PC-3 (cell line): ENCODE data around the gene MICB. TPM values are rescaled to one million over a fixed set of nuclear protein-coding genes. Genes with fewer than 3 reads are reported as not detected.
"Not testable (repeated sequence)": the region's sequence is repeated elsewhere in the genome, so short reads cannot be mapped to it uniquely, and the experiment has no call there.

Source experiments
- ATAC-seq: fragments of 200-7000 bp; cut with Tn5 transposase; 2 replicates; pipeline ENCODE4 v1.9.1; 2020; ENCODE audit warnings: mild to moderate bottlenecking, moderate library complexity
- BruUV-seq: library from RNA; stranded (reverse); fragments of 400-500 nt; replicated peaks from 2 replicates; lab custom pipeline; 2021; lab: Mats Ljungman, UMichigan
- CTCF ChIA-PET: fragments of 300-600 bp; sonication (Branson Sonifier 250); formaldehyde crosslinking; loops from one replicate; lab custom pipeline; 2022; ENCODE audit warnings: antibody characterized with exemption; lab: Charles Lee
- POLR2A ChIA-PET: fragments of 300-600 bp; sonication (Branson Sonifier 250); formaldehyde crosslinking; loops from one replicate; lab custom pipeline; 2022; ENCODE audit warnings: antibody characterized with exemption; ENCODE audit not compliant: unreplicated experiment; lab: Charles Lee
- DNase-seq: peaks from one replicate; pipeline ENCODE4 v3.0.0-alpha.2; 2015
- H2AFZ ChIP-seq: fragments of 300-600 bp; sonication (generic); 2 replicates; pipeline ENCODE4 v1.6.0; 2016; ENCODE audit warnings: antibody characterized with exemption, low read length
- H3F3A ChIP-seq: fragments of 300-600 bp; sonication (generic); one replicate; pipeline ENCODE4 v1.6.0; 2017; ENCODE audit warnings: antibody characterized with exemption, low read length, control low read depth, mild to moderate bottlenecking; ENCODE audit not compliant: unreplicated experiment
- H3K27ac ChIP-seq: fragments of 300-600 bp; sonication (generic); 2 replicates; pipeline ENCODE4 v1.5.1; 2016; ENCODE audit warnings: mild to moderate bottlenecking, low read length
- H3K27me3 ChIP-seq: fragments of 300-600 bp; sonication (generic); 2 replicates; pipeline ENCODE4 v1.6.1; 2016; ENCODE audit warnings: low read length, mixed read lengths
- H3K36me3 ChIP-seq: fragments of 300-600 bp; sonication (generic); 2 replicates; pipeline ENCODE4 v1.6.1; 2016; ENCODE audit warnings: low read depth, mixed run types, low read length, mixed read lengths
- H3K4me1 ChIP-seq: fragments of 300-600 bp; sonication (generic); 2 replicates; pipeline ENCODE4 v1.5.1; 2016; ENCODE audit warnings: low read length; ENCODE audit not compliant: insufficient read depth
- H3K4me2 ChIP-seq: fragments of 300-600 bp; sonication (generic); 2 replicates; pipeline ENCODE4 v1.6.0; 2016; ENCODE audit warnings: low read length
- H3K4me3 ChIP-seq: fragments of 300-600 bp; sonication (generic); 2 replicates; pipeline ENCODE4 v1.5.1; 2016; ENCODE audit warnings: mild to moderate bottlenecking, low read length, mixed read lengths
- H3K79me2 ChIP-seq: fragments of 300-600 bp; sonication (generic); 2 replicates; pipeline ENCODE4 v1.6.1; 2017; ENCODE audit warnings: low read length, mixed read lengths
- H3K9ac ChIP-seq: fragments of 300-600 bp; sonication (generic); 2 replicates; pipeline ENCODE4 v1.6.0; 2016; ENCODE audit warnings: mild to moderate bottlenecking, low read length
- H3K9me2 ChIP-seq: fragments of 300-600 bp; sonication (generic); replicated peaks from 2 replicates; pipeline ENCODE4 v1.6.1; 2016; ENCODE audit warnings: mixed run types, low read length, mixed read lengths
- H3K9me3 ChIP-seq: fragments of 300-600 bp; sonication (generic); 2 replicates; pipeline ENCODE4 v1.6.1; 2016; ENCODE audit warnings: low read length, mixed read lengths
- H4K20me1 ChIP-seq: fragments of 300-600 bp; sonication (generic); 2 replicates; pipeline ENCODE4 v1.6.1; 2016; ENCODE audit warnings: low read length, mixed read lengths
- EZH2 ChIP-seq: fragments of 300-600 bp; sonication (generic); IDR thresholded peaks from one replicate; pipeline ENCODE4 v1.6.1; 2017; ENCODE audit warnings: antibody characterized with exemption, mild to moderate bottlenecking, low read length; ENCODE audit not compliant: unreplicated experiment
- EZH2phosphoT487 ChIP-seq: fragments of 300-600 bp; sonication (generic); IDR thresholded peaks from 2 replicates; pipeline ENCODE4 v1.6.1; 2018; ENCODE audit warnings: mild to moderate bottlenecking, antibody characterized with exemption, low read length, borderline replicate concordance
- intact Hi-C: fragments of 100-400 bp; cut with micrococcal nuclease; formaldehyde crosslinking; loops from 2 replicates; pipeline ENCODE4 v1.9.0; 2023
- total RNA-seq: library from RNA; depleted of rRNA; stranded (reverse); fragments of >200 nt; gene quantifications from 2 replicates; pipeline ENCODE4 v1.2.3, GENCODE V29; 2014
- TF ChIP-seq, protein P1 (sequence below): fragments of 300-600 bp; sonication (generic); conservative IDR thresholded peaks from 2 replicates; pipeline ENCODE4 v1.5.1; 2017; ENCODE audit warnings: antibody characterized with exemption, low read depth, mild to moderate bottlenecking, low read length

The MICB gene
- total RNA-seq, 1 experiment from 2014 or later = 25.6 TPM

DNA sequence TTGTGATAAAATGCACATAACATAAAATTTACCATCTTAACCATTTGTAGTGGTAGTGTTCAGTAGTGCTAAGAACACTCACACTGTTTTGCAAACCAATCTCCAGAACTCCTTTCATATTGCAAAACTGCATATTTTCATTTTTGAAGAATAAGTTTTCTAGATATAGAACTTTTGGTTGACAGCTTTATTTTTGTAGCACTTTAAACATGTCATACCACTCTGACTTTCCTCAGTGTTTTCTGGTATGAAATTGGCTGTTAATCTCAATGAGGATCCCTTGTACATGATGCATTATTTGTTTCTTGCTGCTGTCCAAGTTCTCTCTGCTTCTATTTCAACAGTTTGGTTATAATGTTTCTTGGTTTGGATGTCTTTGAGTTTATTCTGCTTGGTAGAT, 45.1 kb upstream of the MICB start:
- no peaks in the 10 kb centered on the region for H4K20me1 ChIP-seq
- no peaks in the 10 kb centered on the region for H3K79me2 ChIP-seq
- no peak overlapping the region for H3K9ac ChIP-seq
- H3K27me3 ChIP-seq = peaks cover 15% of the 10 kb centered on the region
- ChIA-PET CTCF (no interaction called here), POLR2A (no interaction called here)
- H3K36me3 ChIP-seq = no peaks in the 10 kb centered on the region
- no peaks in the 10 kb centered on the region for H3K9me3 ChIP-seq
- no peaks in the 10 kb centered on the region for H3K4me1 ChIP-seq
- intact Hi-C loops = no loop called here
- BruUV-seq = no TSS peak
- TF ChIP-seq EZH2 (no peak), EZH2phosphoT487 (no peak)
- TF ChIP-seq, protein P1, sequence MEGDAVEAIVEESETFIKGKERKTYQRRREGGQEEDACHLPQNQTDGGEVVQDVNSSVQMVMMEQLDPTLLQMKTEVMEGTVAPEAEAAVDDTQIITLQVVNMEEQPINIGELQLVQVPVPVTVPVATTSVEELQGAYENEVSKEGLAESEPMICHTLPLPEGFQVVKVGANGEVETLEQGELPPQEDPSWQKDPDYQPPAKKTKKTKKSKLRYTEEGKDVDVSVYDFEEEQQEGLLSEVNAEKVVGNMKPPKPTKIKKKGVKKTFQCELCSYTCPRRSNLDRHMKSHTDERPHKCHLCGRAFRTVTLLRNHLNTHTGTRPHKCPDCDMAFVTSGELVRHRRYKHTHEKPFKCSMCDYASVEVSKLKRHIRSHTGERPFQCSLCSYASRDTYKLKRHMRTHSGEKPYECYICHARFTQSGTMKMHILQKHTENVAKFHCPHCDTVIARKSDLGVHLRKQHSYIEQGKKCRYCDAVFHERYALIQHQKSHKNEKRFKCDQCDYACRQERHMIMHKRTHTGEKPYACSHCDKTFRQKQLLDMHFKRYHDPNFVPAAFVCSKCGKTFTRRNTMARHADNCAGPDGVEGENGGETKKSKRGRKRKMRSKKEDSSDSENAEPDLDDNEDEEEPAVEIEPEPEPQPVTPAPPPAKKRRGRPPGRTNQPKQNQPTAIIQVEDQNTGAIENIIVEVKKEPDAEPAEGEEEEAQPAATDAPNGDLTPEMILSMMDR = no peak
- DNase-seq (no peak), ATAC-seq (no peak)
- H3K4me2 ChIP-seq = no peak overlapping the region
- H3K4me3 ChIP-seq = no peak overlapping the region
- H3K9me2 ChIP-seq = no peaks in the 10 kb centered on the region
- no peak overlapping the region for H2AFZ ChIP-seq
- H3F3A ChIP-seq = no peaks in the 10 kb centered on the region
- no peak overlapping the region for H3K27ac ChIP-seq

DNA sequence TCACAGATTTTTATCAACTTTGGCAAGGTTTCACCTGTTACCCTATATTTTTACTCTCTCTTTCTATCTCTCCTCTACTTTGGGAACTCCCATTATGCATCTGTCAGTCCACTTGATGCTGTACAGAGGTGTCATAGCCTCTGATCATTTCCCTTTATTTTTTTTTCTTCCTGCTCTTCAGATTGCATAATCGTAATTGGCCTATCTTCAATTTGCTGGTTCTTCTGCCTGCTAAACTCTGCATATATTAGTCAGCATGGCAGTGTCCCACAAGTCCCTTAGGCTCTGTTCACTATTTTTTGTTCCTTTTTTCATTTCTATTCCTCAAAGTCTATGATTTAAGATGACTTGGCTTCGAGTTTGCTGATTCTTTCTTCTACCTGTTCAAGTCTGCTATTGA, 44.7 kb upstream of the MICB start:
- Histone ChIP-seq H3K9ac (no peak overlapping the region), H3K9me2 (no peaks in the 10 kb centered on the region), H3K9me3 (no peaks in the 10 kb centered on the region), H3K4me2 (no peak overlapping the region), H3K79me2 (no peaks in the 10 kb centered on the region), H2AFZ (no peak overlapping the region), H3K4me1 (no peaks in the 10 kb centered on the region), H3K36me3 (no peaks in the 10 kb centered on the region), H3K4me3 (no peak overlapping the region), H3K27me3 (peaks cover 15% of the 10 kb centered on the region), H4K20me1 (no peaks in the 10 kb centered on the region), H3K27ac (no peak overlapping the region), H3F3A (no peaks in the 10 kb centered on the region)
- BruUV-seq = no TSS peak
- ATAC-seq (no peak), DNase-seq (no peak)
- TF ChIP-seq, protein P1 = no peak
- TF ChIP-seq EZH2phosphoT487 = no peak
- no peak for TF ChIP-seq EZH2
- ChIA-PET POLR2A (no interaction called here), CTCF (no interaction called here)
- intact Hi-C loops = no loop called here

DNA sequence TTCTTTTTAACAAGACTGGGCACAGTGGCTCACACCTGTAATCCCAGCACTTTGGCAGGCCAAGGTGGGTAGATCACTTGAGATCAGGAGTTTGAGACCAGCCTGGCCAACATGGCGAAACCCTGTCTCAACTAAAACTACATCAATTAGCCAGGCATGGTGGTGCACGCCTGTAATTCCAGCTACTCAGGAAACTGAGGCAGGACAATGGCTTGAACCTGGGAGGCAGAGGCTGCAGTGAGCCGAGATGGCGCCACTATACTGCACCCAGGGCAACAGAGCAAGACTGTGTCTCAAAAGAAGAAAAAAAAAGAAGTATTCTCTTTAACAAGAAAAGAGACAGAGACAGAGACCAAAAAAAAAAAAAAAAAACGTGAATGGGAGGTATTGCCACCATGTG, 38.1 kb upstream of the MICB start:
- H3F3A ChIP-seq, intact Hi-C loops, H3K9me3 ChIP-seq, DNase-seq, H2AFZ ChIP-seq, H3K79me2 ChIP-seq, H3K4me2 ChIP-seq, CTCF ChIA-PET, H3K9me2 ChIP-seq, H4K20me1 ChIP-seq, H3K9ac ChIP-seq, H3K27me3 ChIP-seq, POLR2A ChIA-PET, BruUV-seq, ATAC-seq, H3K36me3 ChIP-seq, H3K4me3 ChIP-seq, H3K27ac ChIP-seq: not testable (repeated sequence)
- peaks cover 12% of the 10 kb centered on the region for H3K4me1 ChIP-seq
